CD4-positive, alpha-beta T cell treated with Interleukin-6 at 100 ng/mL for 8 hours (primary cell): ENCODE data around the gene PIWIL1.

Source experiments
- DNase-seq: peaks from one replicate; pipeline ENCODE4 v3.0.0-alpha.2; 2020; ENCODE audit warnings: mixed read lengths, low spot score

The PIWIL1 gene

GRCh38 chr12:130374083-130374482 is 36.4 kb downstream of the PIWIL1 start:
- no peak for DNase-seq

- no peak for DNase-seq
Measured at GRCh38 chr12:130375296-130376287, 37.9 kb downstream of the PIWIL1 start.

- DNase-seq, result no peak
Measured at GRCh38 chr12:130382818-130383217, 45.1 kb downstream of the PIWIL1 start.

- no peak for DNase-seq
Measured at GRCh38 chr12:130384234-130384633, 46.5 kb downstream of the PIWIL1 start.

- no peak for DNase-seq
Measured at GRCh38 chr12:130385193-130385592, 47.5 kb downstream of the PIWIL1 start.

GRCh38 chr12:130391186-130391585 is 53.5 kb downstream of the PIWIL1 start:
- DNase-seq, result no peak

- DNase-seq, result no peak
Measured at GRCh38 chr12:130394906-130395305, 57.2 kb downstream of the PIWIL1 start.

GRCh38 chr12:130396667-130397066 is 59.0 kb downstream of the PIWIL1 start:
- no peak for DNase-seq

- DNase-seq, result no peak
Measured at GRCh38 chr12:130398100-130398848, 60.6 kb downstream of the PIWIL1 start.

GRCh38 chr12:130401703-130402102 is 64.0 kb downstream of the PIWIL1 start:
- no peak for DNase-seq

GRCh38 chr12:130405332-130405731 is 67.6 kb downstream of the PIWIL1 start:
- DNase-seq, result no peak

GRCh38 chr12:130412384-130412783 is 74.7 kb downstream of the PIWIL1 start:
- no peak for DNase-seq

- no peak for DNase-seq
Measured at GRCh38 chr12:130413909-130414308, 76.2 kb downstream of the PIWIL1 start.

- DNase-seq, result no peak
Measured at GRCh38 chr12:130414381-130414780, 76.7 kb downstream of the PIWIL1 start.

GRCh38 chr12:130418251-130418650 is 80.6 kb downstream of the PIWIL1 start:
- DNase-seq, result no peak

GRCh38 chr12:130419116-130419515 is 81.4 kb downstream of the PIWIL1 start:
- DNase-seq, result no peak

GRCh38 chr12:130420071-130420470 is 82.4 kb downstream of the PIWIL1 start:
- no peak for DNase-seq

- no peak for DNase-seq
Measured at GRCh38 chr12:130421896-130422295, 84.2 kb downstream of the PIWIL1 start.
